ENCODE results near the gene FLYWCH1.

DNA sequence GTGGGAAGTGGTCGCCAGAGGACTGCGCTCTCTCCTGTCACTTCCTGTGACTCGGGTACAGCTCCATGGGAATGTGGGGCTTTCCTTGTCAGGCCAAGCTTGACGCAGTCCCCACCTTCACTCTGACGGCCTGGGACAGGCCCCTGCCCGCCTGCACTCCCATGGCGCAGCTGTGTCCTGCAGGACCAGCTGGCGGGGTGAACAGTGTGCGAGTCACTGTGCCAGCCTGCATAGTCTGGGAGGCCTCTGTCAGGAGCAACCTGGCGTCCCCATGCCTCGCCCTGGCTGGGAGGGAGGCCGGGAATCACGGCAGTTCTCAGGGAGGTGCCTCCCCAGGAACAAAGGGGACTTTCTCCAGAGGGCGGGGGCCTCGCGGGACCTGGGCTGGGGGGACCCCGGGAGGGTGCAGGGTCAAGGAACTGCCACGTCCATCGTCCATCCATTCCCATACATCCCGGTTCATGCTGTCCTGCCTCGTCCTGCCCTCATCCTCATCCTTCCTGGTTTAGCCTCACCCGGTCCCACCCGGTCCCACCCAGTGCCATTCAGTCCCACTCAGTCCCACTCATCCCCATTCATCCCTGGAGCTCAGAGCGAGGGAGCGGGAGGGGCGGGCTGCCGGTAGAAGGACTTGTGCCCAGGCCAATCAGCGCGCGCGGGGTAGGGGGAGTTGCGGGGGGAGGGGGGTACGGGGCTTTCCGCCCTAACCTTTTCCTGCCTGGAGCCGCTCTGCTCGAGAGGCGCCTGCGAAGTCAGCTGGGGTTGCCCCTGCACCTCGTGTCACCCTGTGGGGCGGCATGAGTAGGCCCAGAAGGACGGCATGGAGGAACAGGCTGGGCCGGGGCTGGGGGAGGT is 13.4 kb downstream of the FLYWCH1 start:
- TF ChIP-seq EZH2 (IDR thresholded peaks at IDR 0.05) (no peak), POLR2AphosphoS5 (IDR thresholded peaks at IDR 0.05; ENCODE audit: borderline replicate concordance, low read depth, low read length) (no peak)
